Gastrocnemius medialis (tissue), 4 donors: ENCODE data around the gene KIAA1614. TPM values are rescaled to one million over a fixed set of nuclear protein-coding genes. Genes with fewer than 3 reads are reported as not detected.

Experiments used
- ATAC-seq, 2 donors: fragments of 150-250 bp; one replicate each; pipeline ENCODE4 v1.9.1; 2016
- DNase-seq, 2 donors: peaks; one replicate each; pipeline ENCODE4 v3.0.0-alpha.2; 2019
- H3K27ac ChIP-seq, 4 donors: fragments of 200-600 bp; sonication (generic); 1 replicate in 1 of 4; 2 replicates in 3 of 4; pipeline ENCODE4 v1.5.1; 2016 to 2018; ENCODE audit warnings: mild to moderate bottlenecking in 2 of 4, moderate library complexity in 1 of 4
- H3K27me3 ChIP-seq, 3 donors: fragments of 200-600 bp; sonication (generic) in 2 of 3; 1 replicate in 1 of 3; 2 replicates in 2 of 3; pipeline versions ENCODE4 v1.5.1 to v1.6.0; 2016 to 2019; ENCODE audit warnings: mild to moderate bottlenecking in 1 of 3, moderate library complexity in 1 of 3
- H3K36me3 ChIP-seq, 2 donors: fragments of 200-600 bp; sonication (generic) in 1 of 2; one replicate each; pipeline ENCODE4 v1.5.1; 2017 to 2018
- H3K4me1 ChIP-seq, 2 donors: fragments of 200-600 bp; sonication (generic) in 1 of 2; one replicate each; pipeline ENCODE4 v1.5.1; 2016 to 2017; ENCODE audit warnings: mild to moderate bottlenecking in 2 of 2
- H3K4me3 ChIP-seq, 4 donors: fragments of 200-600 bp; sonication (generic) in 3 of 4; 1 replicate in 1 of 4; 2 replicates in 3 of 4; pipeline ENCODE4 v1.5.1; 2016 to 2019; ENCODE audit warnings: mild to moderate bottlenecking in 2 of 4
- H3K9me3 ChIP-seq, 3 donors: fragments of 200-600 bp; sonication (generic) in 2 of 3; 1 replicate in 1 of 3; 2 replicates in 2 of 3; pipeline ENCODE4 v1.5.1; 2016 to 2019
- POLR2A ChIP-seq, 2 donors: fragments of 450-650 bp; IDR thresholded peaks; one replicate each; pipeline ENCODE4 v1.6.1; 2017; ENCODE audit warnings: antibody characterized with exemption in 2 of 2, mild to moderate bottlenecking in 2 of 2, moderate library complexity in 2 of 2
- in situ Hi-C, 4 donors: fragments of 200-750 bp; cut with MboI; loops; one replicate each; pipeline versions ENCODE4 v1.15.0 to v1.8.0; 2017; ENCODE audit warnings: low sequenced_read_pairs in 4 of 4
- intact Hi-C: fragments of 100-400 bp; cut with DNase I; formaldehyde crosslinking; loops from one replicate; pipeline ENCODE4 v1.15.1; 2023; ENCODE audit warnings: low total_unique reads
- total RNA-seq, 4 donors: library from RNA; depleted of rRNA; stranded (reverse); fragments of >200 nt; gene quantifications; one replicate each; pipeline versions ENCODE4 v1.1.0 to v1.2.3, GENCODE V29; 2016
- TF ChIP-seq, protein P1 (sequence below), 5 experiments: fragments of 450-650 bp in 3 of 5; fragments of 200-600 bp in 2 of 5; sonication (generic) in 2 of 5; IDR thresholded peaks in 4 of 5; conservative IDR thresholded peaks in 1 of 5; 1 replicate in 4 of 5; 2 replicates in 1 of 5; pipeline ENCODE4 v1.5.1; 2016 to 2019; ENCODE audit warnings: antibody characterized with exemption in 5 of 5, mild to moderate bottlenecking in 3 of 5, moderate library complexity in 3 of 5

The KIAA1614 gene
- total RNA-seq, 4 donors from 2014 or later, result 0.51 to 3.3 (median 1.3) TPM

DNA sequence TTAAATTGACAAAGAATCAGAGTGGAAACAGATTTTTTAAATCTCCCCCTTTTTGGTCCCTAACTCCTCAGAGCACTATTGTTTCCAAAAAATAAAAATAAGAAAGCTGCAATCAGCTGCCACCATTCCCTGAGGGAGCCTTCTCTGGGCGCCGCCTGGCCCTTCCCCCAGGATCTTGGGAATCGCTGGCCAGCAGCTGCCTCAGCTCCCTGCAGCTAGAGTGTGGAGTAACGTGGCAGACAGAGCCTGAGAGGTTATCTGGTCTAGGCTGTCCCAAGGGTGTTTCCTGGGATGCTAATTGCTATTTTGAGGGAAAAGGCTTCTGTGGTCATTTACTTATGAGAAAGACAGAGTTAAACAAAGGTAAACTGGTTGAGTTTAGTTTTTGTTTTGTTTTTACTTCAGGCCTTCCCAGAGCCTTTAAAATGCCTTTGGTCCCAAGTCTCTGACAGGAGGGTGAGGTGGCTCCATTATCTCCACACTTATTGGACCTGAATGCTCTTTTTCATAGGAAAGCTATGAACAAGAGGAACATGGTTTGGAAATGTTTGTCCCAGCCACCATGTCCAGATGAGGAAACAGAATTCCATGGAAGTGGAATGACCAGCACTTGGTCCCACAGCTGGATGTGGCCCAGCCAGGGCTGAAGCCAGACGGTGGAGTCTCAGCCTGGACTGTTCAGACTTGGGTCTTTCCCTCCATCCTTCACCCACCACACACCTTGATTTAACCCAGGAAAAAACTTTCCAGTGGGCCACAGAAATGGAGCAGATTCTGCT lies 14.1 kb upstream of the KIAA1614 start:
- no peak for ATAC-seq
- in situ Hi-C loops, result loop anchor here in 1 of 4 donors (25.0 kb wide), 1 partner anchor 264 kb away; no protein-coding TSS in a partner anchor
- no peak overlapping the region for H3K4me3 ChIP-seq
- no peaks in the 10 kb centered on the region for H3K36me3 ChIP-seq
- no peaks in the 10 kb centered on the region for H3K4me1 ChIP-seq
- TF ChIP-seq POLR2A (IDR thresholded peaks at IDR 0.05), result no peak
- TF ChIP-seq, protein P1, sequence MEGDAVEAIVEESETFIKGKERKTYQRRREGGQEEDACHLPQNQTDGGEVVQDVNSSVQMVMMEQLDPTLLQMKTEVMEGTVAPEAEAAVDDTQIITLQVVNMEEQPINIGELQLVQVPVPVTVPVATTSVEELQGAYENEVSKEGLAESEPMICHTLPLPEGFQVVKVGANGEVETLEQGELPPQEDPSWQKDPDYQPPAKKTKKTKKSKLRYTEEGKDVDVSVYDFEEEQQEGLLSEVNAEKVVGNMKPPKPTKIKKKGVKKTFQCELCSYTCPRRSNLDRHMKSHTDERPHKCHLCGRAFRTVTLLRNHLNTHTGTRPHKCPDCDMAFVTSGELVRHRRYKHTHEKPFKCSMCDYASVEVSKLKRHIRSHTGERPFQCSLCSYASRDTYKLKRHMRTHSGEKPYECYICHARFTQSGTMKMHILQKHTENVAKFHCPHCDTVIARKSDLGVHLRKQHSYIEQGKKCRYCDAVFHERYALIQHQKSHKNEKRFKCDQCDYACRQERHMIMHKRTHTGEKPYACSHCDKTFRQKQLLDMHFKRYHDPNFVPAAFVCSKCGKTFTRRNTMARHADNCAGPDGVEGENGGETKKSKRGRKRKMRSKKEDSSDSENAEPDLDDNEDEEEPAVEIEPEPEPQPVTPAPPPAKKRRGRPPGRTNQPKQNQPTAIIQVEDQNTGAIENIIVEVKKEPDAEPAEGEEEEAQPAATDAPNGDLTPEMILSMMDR (IDR thresholded peaks at IDR 0.05 in 4 of 5, conservative IDR thresholded peaks at IDR 0.05 in 1 of 5), result no peak
- intact Hi-C loops, result no loop called here
- H3K27ac ChIP-seq, result no peak overlapping the region
- DNase-seq, result no peak
- H3K9me3 ChIP-seq, result no peaks in the 10 kb centered on the region
- no peaks in the 10 kb centered on the region for H3K27me3 ChIP-seq

DNA sequence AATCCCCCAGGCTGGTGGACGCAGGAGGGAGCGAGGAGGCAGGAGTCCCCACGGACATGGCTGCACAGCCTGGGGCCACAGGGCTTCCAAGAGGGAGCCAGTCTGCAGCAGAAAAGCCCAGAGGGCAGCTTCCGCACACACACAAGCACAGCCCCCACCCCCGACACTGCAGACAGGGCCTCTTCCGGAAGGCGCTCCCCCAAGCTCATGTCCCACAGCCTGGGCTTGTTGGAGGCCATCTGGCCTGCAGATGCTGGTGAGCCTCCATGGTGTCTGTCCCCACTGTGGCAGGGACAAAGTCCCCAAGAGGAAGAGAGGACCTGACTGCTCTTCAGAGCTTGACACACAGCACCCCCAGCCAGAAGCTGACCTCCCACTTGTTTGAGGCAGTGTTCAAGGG lies 13.4 kb upstream of the KIAA1614 start:
- H3K4me1 ChIP-seq, result no peaks in the 10 kb centered on the region
- ATAC-seq (no peak), DNase-seq (no peak)
- H3K9me3 ChIP-seq, result no peaks in the 10 kb centered on the region
- no peaks in the 10 kb centered on the region for H3K36me3 ChIP-seq
- H3K27ac ChIP-seq, result no peak overlapping the region
- in situ Hi-C loops, result loop anchor here in 1 of 4 donors (25.0 kb wide), 1 partner anchor 263 kb away; no protein-coding TSS in a partner anchor
- no peak overlapping the region for H3K4me3 ChIP-seq
- intact Hi-C loops, result no loop called here
- no peaks in the 10 kb centered on the region for H3K27me3 ChIP-seq
- TF ChIP-seq, protein P1 (IDR thresholded peaks at IDR 0.05 in 4 of 5, conservative IDR thresholded peaks at IDR 0.05 in 1 of 5), result no peak
- no peak for TF ChIP-seq POLR2A (IDR thresholded peaks at IDR 0.05)

DNA sequence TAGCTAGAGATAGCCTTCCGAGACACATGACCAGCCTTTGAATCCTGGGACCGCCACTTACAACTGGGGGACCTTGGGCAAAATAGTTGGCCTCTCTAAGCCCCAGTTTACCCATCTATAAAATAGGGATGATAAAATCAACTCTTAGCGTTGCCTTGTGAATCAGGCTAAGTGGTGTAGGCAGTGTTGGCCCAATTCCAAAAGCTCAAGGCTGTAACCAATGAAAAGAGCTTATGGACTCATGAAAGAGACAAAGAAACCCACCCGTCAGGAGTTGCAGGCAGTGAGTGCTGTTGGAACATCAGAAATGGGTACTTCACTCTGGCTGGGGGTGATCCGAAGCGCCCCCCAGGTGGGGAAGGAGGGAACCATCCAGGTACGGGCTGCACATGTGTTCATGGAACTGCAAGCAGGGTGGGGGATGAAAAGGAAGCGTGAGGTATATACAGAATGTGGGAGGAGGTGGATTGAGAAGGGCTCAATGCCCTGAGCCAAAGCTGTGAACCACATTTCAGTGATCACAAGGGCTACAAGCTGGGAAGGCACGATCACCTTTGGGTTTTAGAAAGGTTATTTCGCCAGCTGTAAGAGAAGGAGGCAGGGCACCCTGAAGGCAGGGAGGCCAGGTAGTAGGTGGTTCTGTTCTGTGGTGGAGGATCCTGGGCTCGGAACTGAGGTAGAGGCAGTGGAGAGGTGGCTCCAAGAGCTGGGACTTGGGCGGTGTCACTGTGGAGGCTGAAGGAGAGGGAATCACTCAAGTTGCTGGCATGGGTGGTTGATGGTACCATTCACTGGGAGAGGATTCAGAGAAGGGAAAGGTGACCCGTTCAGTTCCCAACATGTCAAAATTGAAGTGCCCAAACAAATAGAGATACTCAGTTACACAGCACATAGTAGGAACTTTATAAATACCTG lies 11.4 kb upstream of the KIAA1614 start:
- in situ Hi-C loops, result no loop called here
- Histone ChIP-seq H3K4me3 (no peak overlapping the region), H3K27me3 (no peaks in the 10 kb centered on the region), H3K9me3 (no peaks in the 10 kb centered on the region), H3K36me3 (no peaks in the 10 kb centered on the region), H3K4me1 (no peaks in the 10 kb centered on the region), H3K27ac (no peak overlapping the region)
- TF ChIP-seq, protein P1 (IDR thresholded peaks at IDR 0.05 in 4 of 5, conservative IDR thresholded peaks at IDR 0.05 in 1 of 5), result no peak
- TF ChIP-seq POLR2A (IDR thresholded peaks at IDR 0.05), result no peak
- intact Hi-C loops, result no loop called here
- no peak for ATAC-seq
- DNase-seq, result no peak

DNA sequence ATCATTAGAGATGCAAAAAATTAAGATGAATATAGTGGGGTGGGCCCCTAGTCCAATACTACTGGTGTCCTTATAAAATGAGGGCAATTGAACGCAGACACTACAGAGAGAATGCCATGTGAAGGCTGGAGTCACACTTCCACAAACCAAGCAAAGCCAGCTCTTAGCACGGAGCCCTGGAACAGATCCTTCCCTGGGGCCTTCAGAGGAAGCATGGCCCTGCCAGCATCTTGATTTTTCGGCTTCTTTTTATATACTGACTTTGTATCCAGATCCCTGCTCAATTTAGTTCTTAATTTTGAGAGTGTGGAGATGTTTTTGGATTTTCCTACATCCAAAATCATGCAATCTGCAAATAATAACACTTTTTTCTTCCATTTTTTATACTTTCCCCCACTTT lies 10.2 kb upstream of the KIAA1614 start:
- no peak for TF ChIP-seq POLR2A (IDR thresholded peaks at IDR 0.05)
- TF ChIP-seq, protein P1 (IDR thresholded peaks at IDR 0.05 in 4 of 5, conservative IDR thresholded peaks at IDR 0.05 in 1 of 5), result no peak
- no peaks in the 10 kb centered on the region for H3K36me3 ChIP-seq
- no peak for DNase-seq
- intact Hi-C loops (no loop called here), in situ Hi-C loops (no loop called here)
- no peak for ATAC-seq
- no peaks in the 10 kb centered on the region for H3K4me1 ChIP-seq
- H3K9me3 ChIP-seq, result no peaks in the 10 kb centered on the region
- H3K27me3 ChIP-seq, result no peaks in the 10 kb centered on the region
- no peak overlapping the region for H3K27ac ChIP-seq
- no peak overlapping the region for H3K4me3 ChIP-seq
